Activated CD4-positive, alpha-beta T cell treated with anti-CD3 and anti-CD28 coated beads, Interleukin-2, Interleukin-6, amounts not matched to agents 100 ng/mL and 50 ng/mL, durations not matched to agents 16 hours and 8 hours (primary cell): ENCODE measurements around the gene RAB40B.

ENCODE experiments used
- DNase-seq: peaks from one replicate; pipeline ENCODE4 v3.0.0-alpha.2; 2020

RAB40B gene

GRCh38 chr17:82713071-82713723 is 14.7 kb upstream of the RAB40B start:
- DNase-seq: no peak

- no peak for DNase-seq
Observed at GRCh38 chr17:82710499-82711232, 12.2 kb upstream of the RAB40B start.

GRCh38 chr17:82709676-82710498 is 11.4 kb upstream of the RAB40B start:
- DNase-seq: no peak

GRCh38 chr17:82709024-82709675 is 10.7 kb upstream of the RAB40B start:
- DNase-seq: no peak

- no peak for DNase-seq
Observed at GRCh38 chr17:82705756-82706155, 7.3 kb upstream of the RAB40B start.

GRCh38 chr17:82704886-82705285 is 6.4 kb upstream of the RAB40B start:
- no peak for DNase-seq

GRCh38 chr17:82703935-82704865 is 5.7 kb upstream of the RAB40B start:
- DNase-seq: no peak

GRCh38 chr17:82703036-82703745 is 4.7 kb upstream of the RAB40B start:
- DNase-seq: no peak

GRCh38 chr17:82702231-82702927 is 3.9 kb upstream of the RAB40B start:
- no peak for DNase-seq

GRCh38 chr17:82699551-82699950 is 1.1 kb upstream of the RAB40B start:
- no peak for DNase-seq

- no peak for DNase-seq
Observed at GRCh38 chr17:82698974-82699442, 510 bp upstream of the RAB40B start.

- no peak for DNase-seq
Observed at GRCh38 chr17:82697808-82698064, 762 bp downstream of the RAB40B start.

- no peak for DNase-seq
Observed at GRCh38 chr17:82696916-82697807, 1.3 kb downstream of the RAB40B start.

GRCh38 chr17:82696259-82696658 is 2.2 kb downstream of the RAB40B start:
- DNase-seq: no peak

- no peak for DNase-seq
Observed at GRCh38 chr17:82694647-82695046, 3.9 kb downstream of the RAB40B start.

GRCh38 chr17:82693168-82693867 is 5.2 kb downstream of the RAB40B start:
- DNase-seq: no peak

GRCh38 chr17:82692268-82692667 is 6.2 kb downstream of the RAB40B start:
- DNase-seq: no peak

GRCh38 chr17:82691714-82692113 is 6.8 kb downstream of the RAB40B start:
- no peak for DNase-seq
